Breast epithelium (tissue), 4 donors: ENCODE measurements around the gene ATP2B2. TPM values are rescaled to one million over a fixed set of nuclear protein-coding genes. Genes with fewer than 3 reads are reported as not detected.
A peak's percentile ranks its signal among the peaks of the same experiment; 100 is the strongest.

ENCODE experiments used
- DNase-seq, 2 donors: peaks; one replicate each; pipeline ENCODE4 v3.0.0-alpha.2; 2019; ENCODE audit warnings: low spot score in 2 of 2
- H3K27ac ChIP-seq, 2 donors: fragments of 200-600 bp; sonication (generic) in 1 of 2; one replicate each; pipeline ENCODE4 v1.5.1; 2016 to 2019; ENCODE audit warnings: mild to moderate bottlenecking in 1 of 2
- H3K27me3 ChIP-seq, 2 donors: fragments of 200-600 bp; sonication (generic) in 1 of 2; one replicate each; pipeline versions ENCODE4 v1.5.1 to v1.6.0; 2017 to 2019; ENCODE audit warnings: control low read depth in 1 of 2, mild to moderate bottlenecking in 1 of 2
- H3K36me3 ChIP-seq: fragments of 200-600 bp; one replicate; pipeline ENCODE4 v1.5.1; 2019
- H3K4me1 ChIP-seq, 2 donors: fragments of 200-600 bp; sonication (generic); one replicate each; pipeline ENCODE4 v1.5.1; 2016 to 2019; ENCODE audit warnings: control low read depth in 1 of 2
- H3K4me3 ChIP-seq, 3 donors: fragments of 200-600 bp; sonication (generic); 1 replicate in 2 of 3; 2 replicates in 1 of 3; pipeline ENCODE4 v1.5.1; 2016 to 2019; ENCODE audit warnings: mild to moderate bottlenecking in 3 of 3, moderate library complexity in 2 of 3
- H3K9me3 ChIP-seq, 2 donors: fragments of 200-600 bp; sonication (generic) in 1 of 2; one replicate each; pipeline ENCODE4 v1.5.1; 2016 to 2019; ENCODE audit warnings: control low read depth in 1 of 2
- POLR2A ChIP-seq: fragments of 450-650 bp; IDR thresholded peaks from one replicate; pipeline ENCODE4 v1.6.1; 2016; ENCODE audit warnings: antibody characterized with exemption, mild to moderate bottlenecking, moderate library complexity
- POLR2AphosphoS5 ChIP-seq, 3 donors: sonication (generic); formaldehyde crosslinking; IDR thresholded peaks; one replicate each; pipeline ENCODE4 v1.6.1; 2017; ENCODE audit warnings: antibody characterized with exemption in 3 of 3
- intact Hi-C: fragments of 100-400 bp; cut with DNase I; formaldehyde crosslinking; loops from one replicate; pipeline ENCODE4 v1.15.1; 2023; ENCODE audit warnings: low total_unique reads
- total RNA-seq, 3 donors: library from RNA; depleted of rRNA; stranded (reverse); fragments of >200 nt; gene quantifications; one replicate each; pipeline ENCODE4 v1.1.0, GENCODE V29; 2016
- TF ChIP-seq, protein P1 (sequence below), 3 donors: fragments of 450-650 bp; IDR thresholded peaks; one replicate each; pipeline ENCODE4 v1.5.1; 2016 to 2017; ENCODE audit warnings: antibody characterized with exemption in 3 of 3, mild to moderate bottlenecking in 3 of 3, moderate library complexity in 3 of 3

The ATP2B2 gene
- under 1 TPM in 2 of 3 donors, not detected in 1; under 0.01 to 0.15 TPM for total RNA-seq

DNA sequence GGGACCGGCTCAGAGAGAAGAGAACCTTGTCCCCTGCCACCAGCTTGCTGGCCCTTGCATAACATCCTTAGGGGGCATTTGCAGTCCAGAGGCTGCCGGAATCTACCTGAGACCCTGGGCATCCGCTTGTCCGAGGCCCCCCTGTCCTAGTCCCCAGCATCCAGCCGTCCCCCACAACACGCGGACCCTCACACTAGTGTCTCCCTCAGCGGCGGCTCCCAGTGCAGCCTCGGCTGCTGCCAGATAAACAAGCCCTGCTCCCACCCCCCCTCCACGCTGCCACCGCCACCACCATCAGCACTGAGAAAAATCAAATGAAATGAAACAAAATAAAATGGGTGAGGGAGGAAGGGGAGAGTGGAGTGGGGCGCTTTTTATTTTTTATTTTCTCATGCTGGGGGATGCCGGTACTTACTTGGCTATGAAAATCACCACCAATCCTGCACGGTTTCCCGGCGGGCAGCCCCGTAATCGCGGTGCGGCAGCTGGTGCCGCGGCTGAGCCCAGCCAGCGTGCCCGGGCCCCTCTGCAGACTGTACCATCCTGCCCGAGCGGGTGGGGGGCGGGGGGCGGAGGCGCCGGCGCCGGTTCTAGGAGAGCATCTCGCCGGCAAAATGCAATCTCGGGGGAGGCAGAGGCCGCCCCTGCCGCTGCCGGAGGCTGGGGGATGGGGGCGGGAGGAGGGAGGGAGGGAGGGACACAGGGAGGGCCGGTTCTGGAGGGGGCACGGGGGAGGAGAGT, at the start of gene ATP2B2:
Gene ATP2B2, minus strand, starts transcription at position 537 of the 741 bp plus-strand sequence. CDS start 56,043 bp downstream, outside the sequence.
- TF ChIP-seq, protein P1, sequence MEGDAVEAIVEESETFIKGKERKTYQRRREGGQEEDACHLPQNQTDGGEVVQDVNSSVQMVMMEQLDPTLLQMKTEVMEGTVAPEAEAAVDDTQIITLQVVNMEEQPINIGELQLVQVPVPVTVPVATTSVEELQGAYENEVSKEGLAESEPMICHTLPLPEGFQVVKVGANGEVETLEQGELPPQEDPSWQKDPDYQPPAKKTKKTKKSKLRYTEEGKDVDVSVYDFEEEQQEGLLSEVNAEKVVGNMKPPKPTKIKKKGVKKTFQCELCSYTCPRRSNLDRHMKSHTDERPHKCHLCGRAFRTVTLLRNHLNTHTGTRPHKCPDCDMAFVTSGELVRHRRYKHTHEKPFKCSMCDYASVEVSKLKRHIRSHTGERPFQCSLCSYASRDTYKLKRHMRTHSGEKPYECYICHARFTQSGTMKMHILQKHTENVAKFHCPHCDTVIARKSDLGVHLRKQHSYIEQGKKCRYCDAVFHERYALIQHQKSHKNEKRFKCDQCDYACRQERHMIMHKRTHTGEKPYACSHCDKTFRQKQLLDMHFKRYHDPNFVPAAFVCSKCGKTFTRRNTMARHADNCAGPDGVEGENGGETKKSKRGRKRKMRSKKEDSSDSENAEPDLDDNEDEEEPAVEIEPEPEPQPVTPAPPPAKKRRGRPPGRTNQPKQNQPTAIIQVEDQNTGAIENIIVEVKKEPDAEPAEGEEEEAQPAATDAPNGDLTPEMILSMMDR (IDR thresholded peaks at IDR 0.05): no peak
- no peak for TF ChIP-seq POLR2A
- no peak for DNase-seq
- peaks cover 0 to 4% of the 10 kb centered on the region in 2 donors for H3K4me1 ChIP-seq
- no peak within 1 kb of the TSS for H3K27ac ChIP-seq
- H3K36me3 ChIP-seq: no peaks in the 10 kb centered on the region
- no peaks in the 10 kb centered on the region for H3K9me3 ChIP-seq
- peaks cover 0 to 31% of the 10 kb centered on the region in 2 donors for H3K27me3 ChIP-seq
- intact Hi-C loops: no loop called here
- H3K4me3 ChIP-seq: peak within 1 kb of the TSS; percentile 1 to 59 (median 28)

DNA sequence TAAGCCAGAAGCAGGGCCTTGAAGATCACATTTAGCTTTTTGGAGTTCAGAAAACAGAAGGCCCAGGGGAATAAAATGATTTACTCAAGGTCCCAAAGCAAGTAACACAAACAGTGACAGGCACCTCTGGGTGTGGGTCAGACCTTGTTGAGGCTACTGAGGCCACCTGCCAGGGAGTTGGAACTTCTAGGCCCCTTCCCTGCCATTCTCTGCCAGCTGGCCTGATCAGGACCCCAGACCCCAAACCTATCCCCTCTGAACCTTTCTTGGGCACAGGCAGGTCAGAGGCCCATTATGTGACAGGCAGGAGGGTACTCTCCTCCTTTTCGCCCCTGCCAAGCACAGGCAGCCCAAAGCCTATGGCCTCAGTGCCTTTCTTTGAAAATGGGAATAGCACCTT, 49.4 kb upstream of the ATP2B2 start:
- Histone ChIP-seq H3K27ac (no peak overlapping the region), H3K36me3 (no peaks in the 10 kb centered on the region), H3K27me3 (no peaks in the 10 kb centered on the region), H3K9me3 (no peaks in the 10 kb centered on the region), H3K4me1 (no peaks in the 10 kb centered on the region), H3K4me3 (no peak overlapping the region)
- no peak for TF ChIP-seq POLR2A
- TF ChIP-seq, protein P1 (IDR thresholded peaks at IDR 0.05): no peak
- DNase-seq: peak in 1 of 2 donors; percentile 5
- intact Hi-C loops: no loop called here

DNA sequence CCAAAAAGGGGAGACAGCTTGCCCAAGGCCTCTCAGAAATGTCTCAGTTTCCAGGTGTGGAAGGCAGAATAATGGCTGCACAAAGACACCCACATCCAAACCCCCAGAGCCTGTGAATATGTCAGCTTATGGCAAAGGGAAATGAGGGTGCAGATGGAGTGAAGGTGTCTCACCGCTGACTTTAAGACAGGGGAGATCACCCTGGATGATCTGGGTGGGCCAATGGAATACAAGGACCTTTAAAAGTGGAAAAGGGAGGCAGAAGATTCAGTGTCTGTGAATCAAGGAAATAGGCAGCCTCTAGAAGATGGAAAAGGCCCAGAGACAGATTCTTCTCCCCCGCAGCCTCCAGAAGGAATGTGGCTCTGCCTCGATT, 48.8 kb upstream of the ATP2B2 start:
- no peaks in the 10 kb centered on the region for H3K27me3 ChIP-seq
- no peaks in the 10 kb centered on the region for H3K36me3 ChIP-seq
- no peaks in the 10 kb centered on the region for H3K9me3 ChIP-seq
- intact Hi-C loops: no loop called here
- no peak for TF ChIP-seq POLR2A
- TF ChIP-seq, protein P1 (IDR thresholded peaks at IDR 0.05): no peak
- no peak for TF ChIP-seq POLR2AphosphoS5 (IDR thresholded peaks at IDR 0.05)
- no peak overlapping the region for H3K4me3 ChIP-seq
- H3K4me1 ChIP-seq: no peaks in the 10 kb centered on the region
- no peak overlapping the region for H3K27ac ChIP-seq
- peak in 1 of 2 donors; percentile 37 for DNase-seq

DNA sequence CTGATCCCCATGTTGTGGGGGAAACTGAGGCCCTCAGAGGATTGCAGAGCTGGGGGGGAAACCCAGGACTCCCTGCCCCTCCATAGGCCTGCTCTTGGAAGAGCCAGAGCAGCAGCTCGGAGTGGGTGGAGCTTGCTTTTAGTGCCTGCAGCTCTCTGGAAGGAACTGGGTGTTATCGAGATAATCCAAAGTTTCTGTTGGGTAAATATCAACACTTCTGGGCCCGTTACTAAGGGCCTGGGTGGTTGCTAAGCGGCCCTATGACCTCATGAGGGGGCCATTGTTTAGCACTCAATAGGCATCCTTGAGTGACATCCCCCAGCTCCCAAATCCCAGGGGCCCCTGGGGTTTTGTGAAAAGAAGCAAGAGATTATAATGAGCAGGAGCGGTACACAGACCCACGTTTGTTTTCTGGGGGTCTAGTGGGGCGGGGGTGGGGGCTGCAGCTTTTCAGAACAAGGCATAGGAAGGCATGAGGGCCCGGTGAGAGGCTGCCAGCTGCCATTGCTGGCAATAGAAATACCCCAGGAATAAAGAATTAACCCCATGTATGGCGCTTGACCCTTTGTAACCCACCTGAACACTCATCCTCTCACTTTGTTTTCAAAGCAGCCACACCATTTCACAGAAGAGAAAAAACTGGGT, 48.3 kb upstream of the ATP2B2 start:
- H3K27ac ChIP-seq: no peak overlapping the region
- peak in 1 of 2 donors; percentile 61 for DNase-seq
- intact Hi-C loops: no loop called here
- no peak overlapping the region for H3K4me3 ChIP-seq
- no peaks in the 10 kb centered on the region for H3K36me3 ChIP-seq
- no peak for TF ChIP-seq POLR2AphosphoS5 (IDR thresholded peaks at IDR 0.05)
- TF ChIP-seq, protein P1 (IDR thresholded peaks at IDR 0.05): no peak
- no peak for TF ChIP-seq POLR2A
- no peaks in the 10 kb centered on the region for H3K9me3 ChIP-seq
- H3K27me3 ChIP-seq: no peaks in the 10 kb centered on the region
- no peaks in the 10 kb centered on the region for H3K4me1 ChIP-seq

DNA sequence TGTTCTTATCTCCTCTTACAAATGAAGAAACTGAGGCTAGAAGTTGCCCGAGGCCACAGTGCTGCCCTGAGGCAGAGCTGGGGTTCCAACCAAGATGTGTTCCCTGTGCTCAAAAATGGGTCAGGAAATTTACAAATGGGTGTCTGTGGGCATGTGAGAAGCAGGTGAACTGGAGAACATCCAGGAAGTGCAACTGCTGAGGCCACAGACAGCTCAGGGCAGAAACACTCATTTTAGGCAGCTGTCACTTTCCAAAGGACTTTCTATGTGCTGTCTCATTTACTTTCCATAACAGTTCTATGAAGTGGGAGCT, 47.2 kb upstream of the ATP2B2 start:
- no peak overlapping the region for H3K4me3 ChIP-seq
- H3K9me3 ChIP-seq: no peaks in the 10 kb centered on the region
- H3K4me1 ChIP-seq: no peaks in the 10 kb centered on the region
- intact Hi-C loops: no loop called here
- H3K27ac ChIP-seq: peak overlapping the region; percentile 52 to 71
- DNase-seq: peak in 1 of 2 donors; percentile 31
- TF ChIP-seq, protein P1 (IDR thresholded peaks at IDR 0.05): no peak
- TF ChIP-seq POLR2AphosphoS5 (IDR thresholded peaks at IDR 0.05) (no peak), POLR2A (no peak)
- no peaks in the 10 kb centered on the region for H3K36me3 ChIP-seq
- H3K27me3 ChIP-seq: no peaks in the 10 kb centered on the region
